OCI-LY3 (cell line): ENCODE results near the gene ZBTB49.

ENCODE experiments used
- CTCF ChIP-seq: fragments of 200-600, 300-600 bp; sonication (generic); IDR thresholded peaks from 2 replicates; pipeline ENCODE4 v1.5.1; 2014; ENCODE audit warnings: antibody characterized with exemption, low read length, low read depth
- EZH2phosphoT487 ChIP-seq: fragments of 200-600 bp; shearing (Covaris generic); IDR thresholded peaks from 2 replicates; pipeline ENCODE4 v1.6.1; 2018; ENCODE audit warnings: antibody characterized with exemption, mixed run types, low read depth

- TF ChIP-seq CTCF (peak; percentile 60), EZH2phosphoT487 (no peak)
Measured at GRCh38 chr4:4311193-4311592, 21.1 kb downstream of the ZBTB49 start.
